Tibial artery (tissue), 4 donors: ENCODE results near the gene ALDH16A1.

Source experiments
- DNase-seq, 2 donors: peaks; one replicate each; pipeline ENCODE4 v3.0.0-alpha.2; 2019
- H3K27ac ChIP-seq, 2 donors: fragments of 200-600 bp; sonication (generic) in 1 of 2; 1 replicate in 1 of 2; 2 replicates in 1 of 2; pipeline ENCODE4 v1.5.1; 2018 to 2019; ENCODE audit warnings: mild to moderate bottlenecking in 1 of 2
- H3K27me3 ChIP-seq, 2 donors: fragments of 200-600 bp; sonication (generic) in 1 of 2; one replicate each; pipeline versions ENCODE4 v1.5.1 to v1.6.0; 2016 to 2019
- H3K36me3 ChIP-seq, 3 donors: fragments of 200-600 bp; sonication (generic) in 2 of 3; one replicate each; pipeline ENCODE4 v1.5.1; 2016 to 2019; ENCODE audit warnings: mild to moderate bottlenecking in 2 of 3
- H3K4me1 ChIP-seq, 4 donors: fragments of 200-600 bp; sonication (generic) in 2 of 4; 1 replicate in 3 of 4; 2 replicates in 1 of 4; pipeline ENCODE4 v1.5.1; 2016 to 2019
- H3K4me3 ChIP-seq, 2 donors: fragments of 200-600 bp; sonication (generic) in 1 of 2; 1 replicate in 1 of 2; 2 replicates in 1 of 2; pipeline ENCODE4 v1.5.1; 2018 to 2019; ENCODE audit warnings: mild to moderate bottlenecking in 2 of 2
- H3K9me3 ChIP-seq, 3 donors: fragments of 200-600 bp; sonication (generic) in 1 of 3; one replicate each; pipeline ENCODE4 v1.5.1; 2016 to 2019
- CTCF ChIP-seq, 2 experiments: fragments of 200-600 bp in 1 of 2; fragments of 450-650 bp in 1 of 2; IDR thresholded peaks; one replicate each; pipeline ENCODE4 v1.5.1; 2017 to 2019; ENCODE audit warnings: antibody characterized with exemption in 2 of 2, mild to moderate bottlenecking in 1 of 2, moderate library complexity in 1 of 2
- intact Hi-C: fragments of 100-400 bp; cut with DNase I; formaldehyde crosslinking; loops from one replicate; pipeline ENCODE4 v1.15.0; 2023; ENCODE audit warnings: low total_unique reads

Gene ALDH16A1

GRCh38 chr19:49499030-49499670 lies 46.1 kb downstream of the ALDH16A1 start:
- H3K27ac ChIP-seq = no peak overlapping the region
- H3K4me3 ChIP-seq = no peak overlapping the region
- H3K36me3 ChIP-seq = peaks cover 24 to 33% (median 33%) of the 10 kb centered on the region in 3 donors
- H3K27me3 ChIP-seq = no peaks in the 10 kb centered on the region
- H3K4me1 ChIP-seq = peaks cover 0 to 47% (median 33%) of the 10 kb centered on the region in 4 donors
- H3K9me3 ChIP-seq = no peaks in the 10 kb centered on the region
- intact Hi-C loops = loop anchor here (10.0 kb wide), 1 partner anchor 176 kb away; the partner anchor contains the start of gene PRMT1
- no peak for TF ChIP-seq CTCF (IDR thresholded peaks at IDR 0.05)
- no peak for DNase-seq

GRCh38 chr19:49502866-49503581 lies 50.0 kb downstream of the ALDH16A1 start:
- Histone ChIP-seq H3K4me1 (peaks cover 0 to 28% (median 16%) of the 10 kb centered on the region in 4 donors), H3K9me3 (no peaks in the 10 kb centered on the region), H3K4me3 (no peak overlapping the region), H3K27ac (no peak overlapping the region), H3K27me3 (no peaks in the 10 kb centered on the region), H3K36me3 (peaks cover 14 to 23% (median 23%) of the 10 kb centered on the region in 3 donors)
- peak; percentile 52 to 67 for TF ChIP-seq CTCF (IDR thresholded peaks at IDR 0.05)
- peak in 1 of 2 donors; percentile 39 for DNase-seq
- intact Hi-C loops = loop anchor here (2.0 kb wide), 1 partner anchor 44 kb away; no protein-coding TSS in a partner anchor

- DNase-seq = no peak
- intact Hi-C loops = loop anchor here (2.0 kb wide), 1 partner anchor 43 kb away; no protein-coding TSS in a partner anchor
- TF ChIP-seq CTCF (IDR thresholded peaks at IDR 0.05) = no peak
Observed at GRCh38 chr19:49503582-49503962, 50.5 kb downstream of the ALDH16A1 start.

GRCh38 chr19:49506575-49507105 lies 53.6 kb downstream of the ALDH16A1 start:
- Histone ChIP-seq H3K9me3 (no peaks in the 10 kb centered on the region), H3K36me3 (no peaks in the 10 kb centered on the region), H3K27me3 (no peaks in the 10 kb centered on the region), H3K27ac (no peak overlapping the region), H3K4me3 (no peak overlapping the region), H3K4me1 (peaks cover 0 to 3% (median 2%) of the 10 kb centered on the region in 4 donors)
- peak in 1 of 2 donors; percentile 54 for DNase-seq
- TF ChIP-seq CTCF (IDR thresholded peaks at IDR 0.05) = peak; percentile 66 to 67
- intact Hi-C loops = no loop called here

More at GRCh38 chr19:49503582-49503962, 50.5 kb downstream of the ALDH16A1 start:
- Histone ChIP-seq H3K27me3 (no peaks in the 10 kb centered on the region), H3K9me3 (no peaks in the 10 kb centered on the region), H3K27ac (no peak overlapping the region), H3K4me3 (no peak overlapping the region), H3K36me3 (peaks cover 8 to 18% (median 17%) of the 10 kb centered on the region in 3 donors), H3K4me1 (peaks cover 0 to 22% (median 10%) of the 10 kb centered on the region in 4 donors)

- Histone ChIP-seq H3K36me3 (no peaks in the 10 kb centered on the region), H3K4me1 (peaks cover 0 to 12% (median 7%) of the 10 kb centered on the region in 4 donors), H3K4me3 (no peak overlapping the region), H3K9me3 (no peaks in the 10 kb centered on the region), H3K27me3 (no peaks in the 10 kb centered on the region), H3K27ac (no peak overlapping the region)
- intact Hi-C loops = no loop called here
- DNase-seq = no peak
- TF ChIP-seq CTCF (IDR thresholded peaks at IDR 0.05) = no peak
Observed at GRCh38 chr19:49507803-49508494, 54.9 kb downstream of the ALDH16A1 start.
